Fibroblast of mammary gland (primary cell): ENCODE measurements around the gene TSPEAR.
"Not testable (repeated sequence)": the region's sequence is repeated elsewhere in the genome, so short reads cannot be mapped to it uniquely, and the experiment has no call there.

Experiments
- DNase-seq: peaks from one replicate; pipeline ENCODE4 v3.0.0-alpha.2; 2010; ENCODE audit warnings: low read depth
- H3K4me3 ChIP-seq: 2 replicates; pipeline ENCODE4 v1.5.1; 2011; ENCODE audit warnings: low read depth, mild to moderate bottlenecking, low read length, moderate library complexity; ENCODE audit not compliant: control insufficient read depth
- TF ChIP-seq, protein P1 (sequence below): conservative IDR thresholded peaks from 2 replicates; pipeline ENCODE4 v1.5.1; 2011; ENCODE audit warnings: low read depth, low read length, inconsistent platforms; ENCODE audit not compliant: control insufficient read depth, insufficient read depth

The TSPEAR gene

DNA sequence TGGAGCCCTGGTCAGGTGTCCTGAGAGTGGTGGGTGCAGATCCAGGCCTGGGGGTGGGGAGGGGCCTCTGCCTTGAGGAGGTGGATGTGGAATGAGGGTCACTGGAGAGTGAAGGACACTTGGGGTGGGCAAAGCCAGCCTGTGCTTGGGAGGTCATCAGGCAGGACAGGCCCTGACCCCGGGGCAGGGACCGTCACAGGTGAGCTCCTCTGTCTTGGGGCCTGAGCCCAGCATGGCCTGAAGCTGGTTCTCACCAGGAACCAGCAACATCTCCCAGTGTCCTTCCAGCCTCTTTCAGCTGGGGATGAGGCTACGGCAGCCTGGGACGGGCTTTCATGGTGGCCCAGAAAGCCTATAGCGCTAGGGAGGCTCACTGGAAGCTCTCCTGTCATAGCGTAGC is 159.2 kb downstream of the TSPEAR start:
- DNase-seq, result no peak
- no peak overlapping the region for H3K4me3 ChIP-seq
- TF ChIP-seq, protein P1, sequence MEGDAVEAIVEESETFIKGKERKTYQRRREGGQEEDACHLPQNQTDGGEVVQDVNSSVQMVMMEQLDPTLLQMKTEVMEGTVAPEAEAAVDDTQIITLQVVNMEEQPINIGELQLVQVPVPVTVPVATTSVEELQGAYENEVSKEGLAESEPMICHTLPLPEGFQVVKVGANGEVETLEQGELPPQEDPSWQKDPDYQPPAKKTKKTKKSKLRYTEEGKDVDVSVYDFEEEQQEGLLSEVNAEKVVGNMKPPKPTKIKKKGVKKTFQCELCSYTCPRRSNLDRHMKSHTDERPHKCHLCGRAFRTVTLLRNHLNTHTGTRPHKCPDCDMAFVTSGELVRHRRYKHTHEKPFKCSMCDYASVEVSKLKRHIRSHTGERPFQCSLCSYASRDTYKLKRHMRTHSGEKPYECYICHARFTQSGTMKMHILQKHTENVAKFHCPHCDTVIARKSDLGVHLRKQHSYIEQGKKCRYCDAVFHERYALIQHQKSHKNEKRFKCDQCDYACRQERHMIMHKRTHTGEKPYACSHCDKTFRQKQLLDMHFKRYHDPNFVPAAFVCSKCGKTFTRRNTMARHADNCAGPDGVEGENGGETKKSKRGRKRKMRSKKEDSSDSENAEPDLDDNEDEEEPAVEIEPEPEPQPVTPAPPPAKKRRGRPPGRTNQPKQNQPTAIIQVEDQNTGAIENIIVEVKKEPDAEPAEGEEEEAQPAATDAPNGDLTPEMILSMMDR, result no peak

DNA sequence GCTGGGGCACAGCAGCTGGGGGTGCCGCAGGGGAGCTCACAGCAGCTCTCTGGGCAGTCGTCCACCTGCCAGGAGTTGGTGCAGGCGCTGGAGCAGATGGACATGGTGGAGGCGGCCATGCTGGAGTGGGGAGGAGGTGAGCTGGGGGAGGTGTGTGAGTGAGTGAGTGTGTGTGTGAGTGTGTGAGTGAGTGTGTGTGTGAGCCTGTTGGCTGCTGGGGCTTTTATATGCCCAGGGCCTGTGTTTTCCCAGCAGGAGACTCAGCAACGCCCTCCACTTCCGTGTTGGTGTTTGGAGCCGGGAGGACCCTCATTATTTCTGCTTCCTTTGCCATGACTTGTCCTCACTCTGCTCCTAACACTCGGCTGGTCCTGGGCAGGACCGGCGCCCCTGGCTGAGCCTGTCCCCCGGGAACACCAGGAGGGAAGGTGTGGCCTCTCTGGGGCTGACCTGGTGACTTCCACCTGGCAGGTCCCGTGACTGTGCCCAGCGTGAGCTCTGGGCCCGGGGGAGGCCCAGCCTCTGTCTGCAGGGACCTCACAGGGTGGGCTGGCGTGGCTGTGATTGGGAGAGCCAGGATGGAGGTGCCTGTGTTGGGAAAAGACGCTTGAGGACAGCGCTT is 159.9 kb downstream of the TSPEAR start, which contains the start of gene KRTAP10-2:
Gene KRTAP10-2, minus strand, starts transcription at position 166 of the 622 bp plus-strand sequence. Its CDS starts 47 bp downstream, at position 119.
- no peak within 1 kb of the TSS for H3K4me3 ChIP-seq
- DNase-seq, result no peak
- TF ChIP-seq, protein P1, result no peak

DNA sequence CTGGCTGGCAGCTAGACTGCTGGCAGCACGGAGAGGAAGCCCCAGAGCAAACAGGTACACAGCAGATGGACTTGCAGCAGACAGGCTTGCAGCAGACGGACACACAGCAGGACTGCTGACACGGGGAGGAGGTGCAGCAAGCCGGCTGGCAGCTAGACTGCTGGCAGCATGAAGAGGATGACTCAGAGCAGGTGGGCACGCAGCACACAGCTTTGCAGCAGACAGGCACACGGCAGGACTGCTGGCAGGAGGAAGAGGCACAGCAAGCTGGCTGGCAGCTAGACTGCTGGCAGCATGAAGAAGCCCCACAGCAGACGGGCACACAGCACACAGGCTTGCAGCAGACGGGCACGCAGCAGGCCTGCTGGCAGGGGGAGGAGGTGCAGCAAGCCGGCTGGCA is 160.6 kb downstream of the TSPEAR start:
- no peak overlapping the region for H3K4me3 ChIP-seq
- TF ChIP-seq, protein P1, result no peak
- no peak for DNase-seq

DNA sequence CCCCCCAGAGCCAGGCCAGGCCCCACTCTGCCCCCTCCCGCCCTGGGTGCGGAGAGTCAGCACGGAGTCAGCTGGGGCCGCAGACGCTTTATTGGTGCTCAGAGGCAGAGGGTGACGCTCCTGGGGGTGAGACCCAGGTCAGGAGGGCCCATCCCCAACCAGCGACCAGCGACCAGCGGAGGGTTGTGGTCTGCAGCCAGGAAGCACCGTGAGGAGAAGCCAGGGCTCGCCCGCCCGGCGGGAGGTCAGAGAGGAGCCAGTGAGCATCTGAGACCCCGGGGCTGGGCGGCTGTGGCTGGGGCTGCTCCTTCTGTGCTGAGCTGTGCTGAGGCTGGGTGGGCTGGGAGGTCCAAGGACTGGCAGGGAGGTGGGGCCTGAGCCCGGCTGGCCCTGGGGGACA is 161.1 kb downstream of the TSPEAR start:
- not testable (repeated sequence) for H3K4me3 ChIP-seq, DNase-seq

DNA sequence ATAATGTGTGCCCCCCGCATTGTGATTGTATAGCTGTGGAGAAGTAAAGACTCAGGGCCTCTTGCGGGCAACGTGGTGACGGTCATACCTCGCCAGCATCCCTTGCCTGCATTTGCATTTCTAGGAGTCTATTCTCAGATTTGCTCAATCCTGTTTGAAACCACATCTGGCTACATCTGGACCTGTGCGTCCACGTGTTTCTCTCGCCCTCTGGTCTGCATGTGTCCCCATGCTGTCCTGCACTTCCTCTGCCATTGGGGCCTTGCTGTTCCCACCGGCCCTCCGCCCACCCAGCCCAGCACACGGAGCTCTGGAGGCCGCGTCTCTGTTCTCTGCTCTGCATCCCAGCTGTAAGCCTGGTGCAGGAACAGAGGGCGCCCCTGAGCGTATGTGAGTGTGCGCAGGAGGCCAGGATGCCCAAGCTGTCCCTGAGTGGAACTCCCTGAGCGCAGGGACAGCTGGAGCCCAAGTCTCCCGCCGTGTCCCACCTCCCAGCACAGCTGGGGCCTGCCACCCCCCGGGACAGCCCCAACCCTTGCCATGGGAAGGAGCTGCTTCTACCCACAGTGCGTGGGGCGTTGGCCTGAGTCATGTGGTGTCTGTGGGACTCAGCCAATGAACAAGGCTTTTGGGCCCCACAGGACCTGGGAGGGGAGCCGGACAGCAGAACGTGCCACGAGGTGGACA is 161.7 kb downstream of the TSPEAR start:
- DNase-seq, result no peak
- no peak overlapping the region for H3K4me3 ChIP-seq
- TF ChIP-seq, protein P1, result no peak

- TF ChIP-seq, protein P1, result no peak
Observed at GRCh38 chr21:44548922-44549321, 162.4 kb downstream of the TSPEAR start.

GRCh38 chr21:44548381-44548780 is 163.0 kb downstream of the TSPEAR start:
- DNase-seq, result no peak
- no peak overlapping the region for H3K4me3 ChIP-seq
- TF ChIP-seq, protein P1, result no peak

More at GRCh38 chr21:44548922-44549321, 162.4 kb downstream of the TSPEAR start:
- DNase-seq, result no peak
- no peak overlapping the region for H3K4me3 ChIP-seq
